Hindlimb muscle (tissue), 1 donor: ENCODE data around the gene GRIK1. TPM values are rescaled to one million over a fixed set of nuclear protein-coding genes. Genes with fewer than 3 reads are reported as not detected.

Source experiments
- DNase-seq: peaks from one replicate; pipeline ENCODE4 v3.0.0-alpha.2; 2013
- polyA plus RNA-seq: library from polyadenylated mRNA; unstranded; fragments of 120-200 nt; gene quantifications from one replicate; pipeline ENCODE4 v1.2.1, GENCODE V29; 2013; ENCODE audit not compliant: insufficient read length

Gene GRIK1
- polyA plus RNA-seq, 1 donor, result 0.49 TPM

GRCh38 chr21:29667651-29668050, 272.1 kb downstream of the GRIK1 start:
- DNase-seq, result no peak

GRCh38 chr21:29664615-29665014, 275.2 kb downstream of the GRIK1 start:
- DNase-seq, result no peak

GRCh38 chr21:29661672-29662442, 277.9 kb downstream of the GRIK1 start:
- DNase-seq, result no peak

- DNase-seq, result no peak
Observed at GRCh38 chr21:29660047-29660720, 279.6 kb downstream of the GRIK1 start.

GRCh38 chr21:29658934-29659203, 280.9 kb downstream of the GRIK1 start:
- DNase-seq, result no peak

- DNase-seq, result no peak
Observed at GRCh38 chr21:29658177-29658933, 281.4 kb downstream of the GRIK1 start.

GRCh38 chr21:29657240-29657989, 282.4 kb downstream of the GRIK1 start:
- no peak for DNase-seq

- no peak for DNase-seq
Observed at GRCh38 chr21:29656504-29657239, 283.1 kb downstream of the GRIK1 start.

GRCh38 chr21:29655577-29655976, 284.2 kb downstream of the GRIK1 start:
- DNase-seq, result no peak

- DNase-seq, result no peak
Observed at GRCh38 chr21:29654855-29655254, 284.9 kb downstream of the GRIK1 start.

GRCh38 chr21:29654203-29654602, 285.6 kb downstream of the GRIK1 start:
- no peak for DNase-seq

- DNase-seq, result no peak
Observed at GRCh38 chr21:29650523-29651022, 289.2 kb downstream of the GRIK1 start.

GRCh38 chr21:29649406-29649814, 290.4 kb downstream of the GRIK1 start:
- no peak for DNase-seq

GRCh38 chr21:29648710-29649240, 291.0 kb downstream of the GRIK1 start:
- no peak for DNase-seq

- no peak for DNase-seq
Observed at GRCh38 chr21:29647353-29647781, 292.4 kb downstream of the GRIK1 start.

GRCh38 chr21:29645666-29646553, 293.9 kb downstream of the GRIK1 start:
- DNase-seq, result no peak

- DNase-seq, result no peak
Observed at GRCh38 chr21:29643289-29643688, 296.5 kb downstream of the GRIK1 start.

GRCh38 chr21:29642551-29643245, 297.1 kb downstream of the GRIK1 start:
- DNase-seq, result no peak

GRCh38 chr21:29641635-29642550, 297.9 kb downstream of the GRIK1 start:
- DNase-seq, result no peak
